GM20000 (cell line): Measurements from ENCODE around the gene RYR3.
"Not testable (repeated sequence)": the region's sequence is repeated elsewhere in the genome, so short reads cannot be mapped to it uniquely, and the experiment has no call there.

Source experiments
- DNase-seq: peaks from one replicate; pipeline ENCODE4 v3.0.0; 2012; ENCODE audit warnings: low spot score
- CTCF ChIP-seq: IDR thresholded peaks from 2 replicates; pipeline ENCODE4 v1.5.1; 2012; ENCODE audit warnings: mild to moderate bottlenecking, control low read depth; ENCODE audit errors: extremely low read depth, missing control alignments

Gene RYR3

GRCh38 chr15:33808720-33809457, 498.1 kb downstream of the RYR3 start:
- no peak for TF ChIP-seq CTCF
- no peak for DNase-seq

GRCh38 chr15:33810073-33810595, 499.4 kb downstream of the RYR3 start:
- DNase-seq = no peak
- no peak for TF ChIP-seq CTCF

GRCh38 chr15:33810806-33811205, 500.0 kb downstream of the RYR3 start:
- no peak for DNase-seq
- TF ChIP-seq CTCF = no peak

GRCh38 chr15:33813891-33814290, 503.1 kb downstream of the RYR3 start:
- no peak for TF ChIP-seq CTCF
- no peak for DNase-seq

- DNase-seq = not testable (repeated sequence)
Observed at GRCh38 chr15:33819499-33819898, 508.7 kb downstream of the RYR3 start.

- no peak for TF ChIP-seq CTCF
- no peak for DNase-seq
Observed at GRCh38 chr15:33822479-33822878, 511.7 kb downstream of the RYR3 start.

- TF ChIP-seq CTCF = no peak
- DNase-seq = no peak
Observed at GRCh38 chr15:33823119-33823518, 512.4 kb downstream of the RYR3 start.

- no peak for DNase-seq
- TF ChIP-seq CTCF = no peak
Observed at GRCh38 chr15:33825453-33825852, 514.7 kb downstream of the RYR3 start.
